GM18868 (cell line): Measurements from ENCODE around the gene SERPINH1.
"Not testable (repeated sequence)": the region's sequence is repeated elsewhere in the genome, so short reads cannot be mapped to it uniquely, and the experiment has no call there.

Experiments
- ATAC-seq: cut with Tn5 transposase; IDR thresholded peaks from one replicate; pipeline ENCODE4 v1.9.1; 2021; ENCODE audit warnings: mild to moderate bottlenecking, moderate library complexity; ENCODE audit not compliant: unreplicated experiment

Gene SERPINH1

GRCh38 chr11:75572744-75573143 is 10.7 kb downstream of the SERPINH1 start:
- ATAC-seq: no peak

- ATAC-seq: no peak
These were observed 12.9 kb downstream of the SERPINH1 start for GRCh38 chr11:75574698-75575602.

- no peak for ATAC-seq
These were observed 14.0 kb downstream of the SERPINH1 start for GRCh38 chr11:75576017-75576416.

DNA sequence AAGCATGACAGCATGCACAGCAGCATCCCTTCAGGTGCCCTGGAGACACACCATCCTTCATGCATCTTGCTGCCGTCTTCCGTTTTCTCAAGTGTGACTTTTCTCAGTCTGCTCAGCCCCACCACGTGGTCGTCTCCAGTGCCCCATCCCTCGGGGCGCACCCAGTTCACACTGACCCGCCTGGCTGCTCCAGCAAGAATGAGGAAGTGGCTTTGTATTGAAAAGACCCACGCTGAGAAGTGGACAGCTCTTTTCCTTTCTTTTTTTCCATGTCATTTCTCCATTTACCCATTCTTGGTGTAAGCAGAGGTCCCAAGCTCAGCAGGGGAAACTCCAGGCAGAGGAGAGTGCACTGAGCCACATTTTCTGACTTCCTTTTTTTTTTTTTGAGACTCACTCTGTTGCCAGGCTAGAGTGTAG is 14.5 kb downstream of the SERPINH1 start:
- ATAC-seq: peak; percentile 70

DNA sequence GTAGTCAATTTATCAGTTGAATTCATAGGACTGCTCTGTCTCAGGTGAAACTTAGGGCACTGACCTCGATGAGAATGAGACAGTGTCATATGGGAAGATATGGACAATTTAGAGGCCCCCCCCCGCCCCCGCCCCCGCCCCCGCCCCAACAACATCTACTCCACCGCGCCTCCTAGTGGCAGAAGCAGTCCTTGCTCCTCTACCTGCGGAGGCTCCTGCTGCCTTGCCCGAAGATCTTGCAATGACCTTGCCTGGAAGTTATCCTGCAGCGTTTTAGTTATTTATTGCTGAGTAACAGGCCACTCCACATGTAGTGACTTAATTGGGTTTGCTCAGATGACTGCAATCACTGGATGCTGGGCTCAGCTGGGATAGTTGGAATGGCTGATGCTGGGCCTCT is 15.2 kb downstream of the SERPINH1 start:
- ATAC-seq: no peak

DNA sequence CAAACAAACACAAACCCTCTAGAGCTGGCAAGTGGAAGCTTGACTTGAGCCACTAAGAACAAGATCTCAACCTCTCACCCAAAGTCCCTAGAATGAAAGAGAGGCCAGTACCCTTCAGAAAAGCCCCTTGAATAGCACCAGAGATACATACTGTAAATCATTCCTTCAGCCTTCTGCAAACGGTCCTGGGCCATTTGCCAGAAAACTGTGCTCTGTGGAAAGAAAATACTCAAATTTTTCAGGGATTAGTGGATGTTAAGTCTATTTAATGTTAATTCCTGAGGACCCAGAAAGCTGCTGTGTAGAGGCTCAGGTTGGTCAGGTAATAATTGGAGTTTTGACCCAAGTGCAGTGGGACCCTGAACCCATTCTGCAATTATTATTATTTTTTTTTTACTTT is 16.9 kb downstream of the SERPINH1 start:
- no peak for ATAC-seq

- ATAC-seq: no peak
These were observed 17.8 kb downstream of the SERPINH1 start for GRCh38 chr11:75579841-75580240.

GRCh38 chr11:75582506-75582894 is 20.4 kb downstream of the SERPINH1 start:
- no peak for ATAC-seq

- peak; percentile 62 for ATAC-seq
These were observed 21.1 kb downstream of the SERPINH1 start for GRCh38 chr11:75582895-75583717.

DNA sequence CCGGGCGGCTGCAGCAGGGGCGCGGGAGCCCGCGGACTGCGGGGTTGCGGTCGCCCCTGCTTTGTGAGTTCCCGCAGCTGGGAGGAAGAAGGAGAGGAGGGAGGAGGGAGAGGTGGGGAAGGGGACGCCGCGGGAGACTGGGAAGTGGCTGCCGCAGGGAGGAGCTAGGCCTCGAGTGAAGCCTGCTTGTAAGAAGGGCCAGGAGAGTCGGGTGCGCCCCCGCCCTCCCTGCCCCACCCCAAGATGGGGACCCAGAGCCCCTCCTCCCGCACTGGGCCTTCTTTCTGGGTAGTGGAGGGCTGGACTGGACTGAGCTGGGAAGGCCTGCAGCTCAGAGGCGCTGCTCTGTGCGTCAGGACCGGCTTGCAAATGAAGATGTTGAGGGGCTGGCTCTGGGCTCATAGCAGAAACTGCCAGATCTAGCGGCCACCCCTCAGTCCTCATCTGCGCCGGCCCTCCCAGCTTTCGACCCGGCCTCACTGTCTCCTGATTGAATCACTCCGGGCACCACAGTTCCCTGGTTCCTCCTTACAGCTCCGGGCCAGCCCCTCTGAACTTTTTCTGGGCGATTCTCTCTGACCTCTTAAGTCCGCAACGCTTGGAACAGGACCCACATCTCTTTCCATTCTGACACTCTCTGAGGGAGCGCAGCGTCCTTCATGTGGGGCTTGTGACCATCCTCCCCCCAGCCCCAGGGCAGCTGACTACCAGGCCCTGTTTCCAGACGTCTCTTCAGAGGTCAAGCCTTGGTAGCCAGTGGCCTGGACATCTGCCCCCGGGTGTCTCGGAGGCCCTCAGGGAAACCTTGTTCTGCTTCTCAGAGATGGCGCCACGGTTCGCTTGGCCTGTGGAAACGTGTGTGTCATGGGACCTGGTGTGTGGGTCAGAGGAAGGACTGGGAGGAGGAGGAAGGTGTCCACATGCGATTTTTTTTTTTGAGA is 21.9 kb downstream of the SERPINH1 start:
- no peak for ATAC-seq

DNA sequence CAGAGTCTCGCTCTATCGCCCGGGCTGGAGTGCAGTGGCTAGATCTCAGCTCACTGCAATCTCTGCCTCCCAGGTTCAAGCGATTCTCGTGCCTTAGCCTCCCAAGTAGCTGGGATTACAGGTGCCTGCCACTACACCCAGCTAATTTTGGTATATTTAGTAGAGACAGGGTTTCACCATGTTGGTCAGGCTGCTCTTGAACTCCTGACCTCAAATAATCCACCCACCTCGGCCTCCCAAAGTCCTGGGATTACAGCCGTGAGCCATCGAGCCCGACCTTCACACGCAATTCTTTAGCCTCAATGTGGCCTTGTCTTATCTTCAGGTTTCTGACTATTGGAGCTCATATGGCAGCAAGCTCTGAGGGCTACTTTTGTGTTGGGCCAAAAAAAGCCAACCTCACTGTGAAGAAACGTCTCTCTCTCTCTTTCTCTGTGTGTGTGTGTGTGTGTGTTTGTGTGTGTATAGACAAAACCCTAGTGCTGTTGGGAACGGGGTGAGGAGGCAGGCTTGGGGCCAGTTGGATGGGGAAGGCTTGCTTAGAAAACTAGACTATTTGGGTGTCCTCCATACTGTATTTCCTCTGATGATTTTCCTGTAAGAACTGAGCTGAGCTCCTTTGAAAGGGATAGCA is 22.7 kb downstream of the SERPINH1 start:
- not testable (repeated sequence) for ATAC-seq

- no peak for ATAC-seq
These were observed 23.2 kb downstream of the SERPINH1 start for GRCh38 chr11:75585293-75585670.

DNA sequence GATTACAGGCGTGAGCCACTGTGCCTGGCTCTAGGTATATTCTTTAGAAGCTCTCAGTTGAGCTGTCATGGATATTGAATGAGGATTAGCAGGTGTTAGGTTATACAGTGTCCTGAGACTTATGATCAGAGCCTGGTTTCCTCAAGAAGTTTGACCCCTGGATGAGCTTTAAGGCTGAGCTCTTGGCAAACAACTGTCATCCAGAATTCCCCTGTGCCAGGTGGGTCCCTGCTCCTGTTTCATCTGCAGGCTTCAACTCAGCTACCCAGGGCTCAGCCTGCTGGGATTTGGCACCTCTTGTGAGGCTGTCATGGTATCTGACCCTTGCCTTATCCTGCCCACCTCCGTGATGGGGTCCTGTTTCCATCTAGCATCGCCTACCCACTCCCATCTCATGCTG is 24.3 kb downstream of the SERPINH1 start:
- no peak for ATAC-seq

- no peak for ATAC-seq
These were observed 26.0 kb downstream of the SERPINH1 start for GRCh38 chr11:75588051-75588481.

- no peak for ATAC-seq
These were observed 27.0 kb downstream of the SERPINH1 start for GRCh38 chr11:75589051-75589450.

DNA sequence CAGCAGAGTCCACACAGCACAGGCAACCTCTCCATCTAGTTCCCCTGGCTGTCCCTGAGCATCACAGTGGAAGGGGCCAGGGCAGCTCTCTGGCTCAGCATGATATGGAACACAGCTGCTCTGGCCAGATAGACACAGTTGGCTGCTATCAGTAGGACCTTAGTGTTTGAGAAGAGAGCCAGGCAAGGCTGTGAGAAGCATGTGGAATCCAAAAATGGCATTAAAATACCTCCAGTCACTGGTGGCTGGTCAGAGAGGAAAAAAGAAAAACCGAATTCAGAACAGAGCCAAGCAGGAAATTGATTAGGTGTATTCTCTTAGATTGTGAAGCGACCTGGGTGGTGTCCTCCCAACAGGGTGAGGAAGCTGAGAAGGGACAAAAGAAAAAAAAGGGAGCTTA is 27.9 kb downstream of the SERPINH1 start:
- no peak for ATAC-seq

GRCh38 chr11:75591371-75591770 is 29.3 kb downstream of the SERPINH1 start:
- no peak for ATAC-seq

DNA sequence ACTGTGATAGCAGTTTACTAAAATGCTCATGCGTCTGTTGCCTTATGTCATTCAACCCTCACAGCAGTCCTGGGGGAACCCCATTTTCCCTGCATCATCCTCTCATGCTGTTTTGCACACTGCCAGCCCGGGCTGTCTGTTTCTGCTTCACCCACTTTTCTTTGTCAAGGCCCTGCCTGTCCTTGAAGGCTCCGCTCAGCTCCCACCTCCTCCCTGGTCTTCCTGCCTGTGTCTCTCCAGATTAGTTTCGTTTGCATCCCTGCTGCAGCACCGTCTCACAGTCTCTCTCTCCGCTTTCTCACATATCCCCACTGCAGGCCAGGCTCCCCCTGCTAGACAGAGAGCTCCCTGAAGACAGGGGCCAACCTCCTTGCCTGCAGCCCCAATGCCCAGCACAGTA is 29.9 kb downstream of the SERPINH1 start:
- ATAC-seq: no peak

DNA sequence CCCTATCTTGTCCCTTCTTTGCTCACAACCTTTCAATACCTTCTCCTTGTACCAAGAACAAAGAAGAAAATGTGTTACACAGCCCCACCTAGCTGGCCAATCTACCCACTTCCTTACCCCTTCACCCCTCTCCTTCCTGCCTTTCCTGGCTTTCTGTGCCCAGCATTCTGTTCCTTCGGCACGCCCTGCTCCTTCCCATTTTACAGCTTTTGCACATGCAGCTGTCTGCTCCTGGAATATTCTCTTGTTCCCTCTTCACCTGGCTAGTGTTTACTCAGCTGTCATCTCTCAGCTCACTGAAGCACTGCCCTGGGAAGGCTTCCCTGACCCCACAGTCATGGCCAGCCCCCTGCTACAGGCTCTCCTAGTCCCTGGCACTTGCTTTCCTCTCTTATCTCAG is 30.7 kb downstream of the SERPINH1 start:
- no peak for ATAC-seq

- ATAC-seq: no peak
These were observed 31.3 kb downstream of the SERPINH1 start for GRCh38 chr11:75593286-75593915.
